IMR-90 (cell line): Measurements from ENCODE around the gene SLC31A2. TPM values are rescaled to one million over a fixed set of nuclear protein-coding genes. Genes with fewer than 3 reads are reported as not detected.

Experiments used
- ATAC-seq: fragments of 200-7000 bp; cut with Tn5 transposase; 2 replicates; pipeline ENCODE4 v1.9.1; 2020; ENCODE audit warnings: low read depth, mild to moderate bottlenecking, moderate library complexity
- BruUV-seq: library from RNA; stranded (reverse); fragments of 400-500 nt; replicated peaks from 2 replicates; lab custom pipeline; 2021; lab: Mats Ljungman, UMichigan
- CTCF ChIA-PET: fragments of 300-600 bp; formaldehyde crosslinking; extraction: SDS; loops from one replicate; lab custom pipeline; 2021; ENCODE audit warnings: antibody characterized with exemption; lab: Yijun Ruan, JAX
- POLR2A ChIA-PET: fragments of 300-600 bp; sonication (Branson Sonifier 250); formaldehyde crosslinking; loops from one replicate; lab custom pipeline; 2022; ENCODE audit warnings: antibody characterized with exemption; ENCODE audit not compliant: unreplicated experiment; lab: Charles Lee
- DNase-seq: peaks from one replicate; pipeline ENCODE4 v3.0.0; 2013
- H2AFZ ChIP-seq: replicated peaks from 2 replicates; pipeline ENCODE3; 2013; ENCODE audit warnings: low read length, mild to moderate bottlenecking; ENCODE audit not compliant: poor library complexity
- H2AK5ac ChIP-seq: 2 replicates; pipeline ENCODE4 v1.6.1; 2013; ENCODE audit warnings: low read depth, low read length, inconsistent platforms
- H2AK9ac ChIP-seq: replicated peaks from 2 replicates; pipeline ENCODE3; 2013; ENCODE audit warnings: mild to moderate bottlenecking, low read depth, low read length, moderate library complexity; ENCODE audit not compliant: poor library complexity
- H2BK120ac ChIP-seq: 2 replicates; pipeline ENCODE4 v1.6.1; 2013; ENCODE audit warnings: low read depth, low read length, inconsistent platforms
- H2BK15ac ChIP-seq: 3 replicates; pipeline ENCODE4 v1.6.1; 2013; ENCODE audit warnings: low read depth, low read length, inconsistent platforms
- H2BK20ac ChIP-seq: 2 replicates; pipeline ENCODE4 v1.6.1; 2013; ENCODE audit warnings: low read depth, mild to moderate bottlenecking, inconsistent platforms, low read length, moderate library complexity
- H2BK5ac ChIP-seq: 2 replicates; pipeline ENCODE4 v1.6.1; 2013; ENCODE audit warnings: mild to moderate bottlenecking, low read depth, low read length, inconsistent platforms; ENCODE audit not compliant: poor library complexity, severe bottlenecking
- H3K14ac ChIP-seq: replicated peaks from 2 replicates; pipeline ENCODE4 v1.6.1; 2013; ENCODE audit warnings: low read depth, low read length, inconsistent platforms
- H3K18ac ChIP-seq: 2 replicates; pipeline ENCODE4 v1.6.1; 2013; ENCODE audit warnings: low read depth, low read length, control low read depth
- H3K23ac ChIP-seq: 2 replicates; pipeline ENCODE4 v1.6.1; 2013; ENCODE audit warnings: low read depth, low read length, inconsistent platforms
- H3K27ac ChIP-seq: 2 replicates; pipeline ENCODE4 v1.5.1; 2013; ENCODE audit warnings: mild to moderate bottlenecking, control low read depth, low read length; ENCODE audit not compliant: insufficient read depth
- H3K27me3 ChIP-seq: 2 replicates; pipeline ENCODE4 v1.6.1; 2013; ENCODE audit warnings: low read length; ENCODE audit not compliant: control insufficient read depth, insufficient read depth
- H3K36me3 ChIP-seq: 2 replicates; pipeline ENCODE4 v1.6.1; 2013; ENCODE audit warnings: low read length, mixed read lengths; ENCODE audit not compliant: control insufficient read depth, insufficient read depth
- H3K4ac ChIP-seq: 2 replicates; pipeline ENCODE4 v1.6.1; 2013; ENCODE audit warnings: low read depth, low read length, inconsistent platforms
- H3K4me1 ChIP-seq: 2 replicates; pipeline ENCODE4 v1.6.1; 2013; ENCODE audit warnings: low read length, mixed read lengths; ENCODE audit not compliant: control insufficient read depth, insufficient read depth
- H3K4me2 ChIP-seq: 2 replicates; pipeline ENCODE4 v1.6.1; 2013; ENCODE audit warnings: low read depth, mild to moderate bottlenecking, control low read depth, low read length, moderate library complexity
- H3K4me3 ChIP-seq: 2 replicates; pipeline ENCODE4 v1.5.1; 2013; ENCODE audit warnings: low read depth, mild to moderate bottlenecking, control low read depth, low read length, moderate library complexity; ENCODE audit not compliant: insufficient read depth
- H3K56ac ChIP-seq: 2 replicates; pipeline ENCODE4 v1.6.1; 2013; ENCODE audit warnings: low read length, inconsistent platforms; ENCODE audit not compliant: insufficient read depth; ENCODE audit errors: extremely low read depth
- H3K79me1 ChIP-seq, 2 experiments: 2 replicates each; pipeline ENCODE4 v1.6.1; 2013; ENCODE audit warnings: low read length in 2 of 2, inconsistent platforms in 1 of 2, low read depth in 1 of 2
- H3K9ac ChIP-seq: 2 replicates; pipeline ENCODE4 v1.6.1; 2013; ENCODE audit warnings: low read depth, low read length, control low read depth
- H3K9me1 ChIP-seq: 2 replicates; pipeline ENCODE4 v1.6.1; 2013; ENCODE audit warnings: low read length, inconsistent platforms; ENCODE audit not compliant: insufficient read depth
- H3K9me3 ChIP-seq: 2 replicates; pipeline ENCODE4 v1.6.1; 2013; ENCODE audit warnings: low read length; ENCODE audit not compliant: control insufficient read depth, insufficient read depth
- H4K20me1 ChIP-seq: 2 replicates; pipeline ENCODE4 v1.6.1; 2013; ENCODE audit warnings: low read length, inconsistent platforms; ENCODE audit not compliant: insufficient read depth
- H4K5ac ChIP-seq: 2 replicates; pipeline ENCODE4 v1.6.1; 2013; ENCODE audit warnings: mild to moderate bottlenecking, low read depth, low read length, control low read depth
- H4K8ac ChIP-seq, 2 experiments: 2 replicates each; pipeline ENCODE4 v1.6.1; 2013; ENCODE audit warnings: low read depth in 2 of 2, low read length in 2 of 2, control low read depth in 1 of 2, inconsistent platforms in 1 of 2
- H4K91ac ChIP-seq: 2 replicates; pipeline ENCODE4 v1.6.1; 2013; ENCODE audit warnings: low read depth, low read length, inconsistent platforms; ENCODE audit not compliant: insufficient read depth
- BHLHE40 ChIP-seq: fragments of 150-350 bp; IDR thresholded peaks from 2 replicates; pipeline ENCODE4 v1.6.1; 2016; ENCODE audit warnings: mild to moderate bottlenecking, low read depth, low read length
- CEBPB ChIP-seq: IDR thresholded peaks from 2 replicates; pipeline ENCODE4 v1.6.1; 2012; ENCODE audit warnings: low read depth, low read length, improper control_type of control experiment
- CHD1 ChIP-seq: IDR thresholded peaks from 2 replicates; pipeline ENCODE4 v1.6.1; 2012; ENCODE audit warnings: low read depth, low read length, improper control_type of control experiment
- FOS ChIP-seq: fragments of 150-350 bp; IDR thresholded peaks from 2 replicates; pipeline ENCODE4 v1.6.1; 2016; ENCODE audit warnings: low read depth, low read length
- MAFK ChIP-seq: IDR thresholded peaks from 2 replicates; pipeline ENCODE4 v1.6.1; 2012; ENCODE audit warnings: low read depth, low read length, improper control_type of control experiment
- MAZ ChIP-seq: IDR thresholded peaks from 2 replicates; pipeline ENCODE4 v1.6.1; 2012; ENCODE audit warnings: low read depth, mild to moderate bottlenecking, low read length, improper control_type of control experiment, moderate library complexity, borderline replicate concordance
- MXI1 ChIP-seq: IDR thresholded peaks from 2 replicates; pipeline ENCODE4 v1.6.1; 2012; ENCODE audit warnings: low read depth, mild to moderate bottlenecking, low read length, moderate library complexity, borderline replicate concordance
- NFE2L2 ChIP-seq: fragments of 150-350 bp; IDR thresholded peaks from 2 replicates; pipeline ENCODE4 v1.6.1; 2016; ENCODE audit warnings: low read depth, mild to moderate bottlenecking, low read length
- POLR2A ChIP-seq: IDR thresholded peaks from 2 replicates; pipeline ENCODE4 v1.6.1; 2012; ENCODE audit warnings: mild to moderate bottlenecking, low read depth, low read length
- RAD21 ChIP-seq: IDR thresholded peaks from 2 replicates; pipeline ENCODE4 v1.6.1; 2012; ENCODE audit warnings: low read length, improper control_type of control experiment
- RCOR1 ChIP-seq: IDR thresholded peaks from 2 replicates; pipeline ENCODE4 v1.6.1; 2012; ENCODE audit warnings: mild to moderate bottlenecking, low read length, improper control_type of control experiment; ENCODE audit not compliant: insufficient replicate concordance
- RFX5 ChIP-seq: IDR thresholded peaks from 2 replicates; pipeline ENCODE4 v1.8.0; 2012; ENCODE audit warnings: low read depth, mild to moderate bottlenecking, low read length, moderate library complexity
- SMC3 ChIP-seq: fragments of 150-350 bp; IDR thresholded peaks from 2 replicates; pipeline ENCODE4 v1.6.1; 2016; ENCODE audit warnings: low read depth, mild to moderate bottlenecking, antibody characterized with exemption, low read length, moderate library complexity
- WGBS, 2 experiments: methylation state at CpG; one replicate each; pipeline versions ENCODE4 v1.1.5 to v1.1.7; 2013; ENCODE audit warnings: missing lambda C conversion rate in 2 of 2; ENCODE audit not compliant: insufficient read length in 1 of 2; ENCODE audit errors: extremely low coverage in 2 of 2; 5-methylcytosine and 5-hydroxymethylcytosine counted together
- dilution Hi-C: fragments of 300-500 bp; cut with HindIII; formaldehyde crosslinking; loops from one replicate; pipeline ENCODE4 v1.14.3; 2018; ENCODE audit warnings: low sequenced_read_pairs; ENCODE audit not compliant: unreplicated experiment
- in situ Hi-C: fragments of 300-500 bp; cut with MboI; formaldehyde crosslinking; loops from 3 replicates; pipeline ENCODE4 v1.14.3; 2019; ENCODE audit warnings: low sequenced_read_pairs, inconsistent platforms, mixed read lengths
- intact Hi-C: fragments of 100-400 bp; cut with micrococcal nuclease; formaldehyde crosslinking; loops from 2 replicates; pipeline ENCODE4 v1.10.0; 2022
- polyA plus RNA-seq, 3 experiments: library from polyadenylated mRNA; depleted of rRNA; stranded (reverse); fragments of >200 nt; gene quantifications; 2 replicates each; pipeline ENCODE4 v1.2.3, GENCODE V29; 2012; ENCODE audit warnings: low replicate concordance in 1 of 3
- total RNA-seq: library from RNA; depleted of rRNA; stranded (reverse); fragments of >200 nt; gene quantifications from 2 replicates; pipeline ENCODE4 v1.2.3, GENCODE V29; 2012
- TF ChIP-seq, protein P1 (sequence below): fragments of 150-350 bp; IDR thresholded peaks from 2 replicates; pipeline ENCODE4 v1.6.1; 2016; ENCODE audit warnings: low read depth, mild to moderate bottlenecking, low read length, moderate library complexity, borderline replicate concordance
- TF ChIP-seq, protein P2 (sequence below): conservative IDR thresholded peaks from 2 replicates; pipeline ENCODE4 v1.5.1; 2012; ENCODE audit warnings: mild to moderate bottlenecking, low read depth, low read length, improper control_type of control experiment
- TF ChIP-seq, protein P3 (sequence below): fragments of 150-350 bp; IDR thresholded peaks from 2 replicates; pipeline ENCODE4 v1.6.1; 2017; ENCODE audit warnings: mild to moderate bottlenecking, antibody characterized with exemption, low read length, low read depth

The SLC31A2 gene
- total and polyA plus RNA-seq, 2 of the 4 experiments (the other 2 are of a cell fraction), result 5.1 to 7.2 TPM

DNA sequence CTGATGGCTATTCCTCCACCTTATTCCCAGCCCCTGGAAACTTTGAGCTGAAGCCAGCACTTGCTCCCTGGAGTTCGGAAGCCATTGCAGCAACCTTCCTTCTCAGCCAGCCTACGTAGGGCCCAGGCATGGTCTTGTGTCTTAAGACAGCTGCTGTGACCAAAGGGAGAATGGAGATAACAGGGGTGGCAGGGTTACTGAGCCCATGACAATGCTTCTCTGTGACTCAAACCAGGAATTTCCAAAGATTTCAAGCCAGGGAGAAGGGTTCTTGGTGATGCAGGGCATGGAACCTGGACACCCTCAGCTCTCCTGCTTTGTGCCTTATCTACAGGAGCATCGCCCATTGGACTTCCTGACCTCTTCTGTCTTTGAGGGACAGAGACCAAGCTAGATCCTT, 12.2 kb downstream of the SLC31A2 start:
- ATAC-seq, result no peak
- Histone ChIP-seq H4K8ac (no peak overlapping the region), H3K36me3 (peaks cover 49% of the 10 kb centered on the region), H3K4me1 (peaks cover 5% of the 10 kb centered on the region), H2AFZ (no peak overlapping the region), H3K27ac (no peak overlapping the region), H3K4me2 (no peak overlapping the region), H3K18ac (no peak overlapping the region), H4K20me1 (peaks cover 7% of the 10 kb centered on the region; the same call in 1 of the 2 replicates), H2BK120ac (no peak overlapping the region), H3K23ac (no peak overlapping the region), H3K79me1 (peaks cover 0 to 6% of the 10 kb centered on the region in 2 experiments; a peak in 2 of 4 replicates), H2BK20ac (no peak overlapping the region), H3K4me3 (no peak overlapping the region), H4K5ac (no peak overlapping the region), H2BK5ac (no peak overlapping the region), H2AK9ac (no peak overlapping the region), H3K4ac (no peak overlapping the region), H2AK5ac (no peak overlapping the region), H2BK15ac (no peak overlapping the region), H3K56ac (no peak overlapping the region), H4K91ac (no peak overlapping the region), H3K9me3 (no peaks in the 10 kb centered on the region), H3K27me3 (no peaks in the 10 kb centered on the region), H3K9me1 (peaks cover 22% of the 10 kb centered on the region), H3K9ac (no peak overlapping the region), H3K14ac (no peak overlapping the region)
- POLR2A ChIA-PET, result no interaction called here
- dilution Hi-C loops (no loop called here), in situ Hi-C loops (no loop called here), intact Hi-C loops (no loop called here)
- WGBS, 2 experiments, result 100% methylated on average over 1 of the region's 3 CpGs; no CpG with 5 or more reads in 1 of the 2 experiments
- no peak for DNase-seq
- no peak for TF ChIP-seq NFE2L2
- TF ChIP-seq, protein P1, sequence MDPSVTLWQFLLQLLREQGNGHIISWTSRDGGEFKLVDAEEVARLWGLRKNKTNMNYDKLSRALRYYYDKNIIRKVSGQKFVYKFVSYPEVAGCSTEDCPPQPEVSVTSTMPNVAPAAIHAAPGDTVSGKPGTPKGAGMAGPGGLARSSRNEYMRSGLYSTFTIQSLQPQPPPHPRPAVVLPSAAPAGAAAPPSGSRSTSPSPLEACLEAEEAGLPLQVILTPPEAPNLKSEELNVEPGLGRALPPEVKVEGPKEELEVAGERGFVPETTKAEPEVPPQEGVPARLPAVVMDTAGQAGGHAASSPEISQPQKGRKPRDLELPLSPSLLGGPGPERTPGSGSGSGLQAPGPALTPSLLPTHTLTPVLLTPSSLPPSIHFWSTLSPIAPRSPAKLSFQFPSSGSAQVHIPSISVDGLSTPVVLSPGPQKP, result no peak
- TF ChIP-seq RFX5, result no peak
- TF ChIP-seq CHD1, result no peak
- TF ChIP-seq MXI1, result no peak
- TF ChIP-seq SMC3, result no peak
- TF ChIP-seq CEBPB, result no peak
- no peak for TF ChIP-seq MAFK
- TF ChIP-seq RAD21, result no peak
- TF ChIP-seq FOS, result no peak
- no peak for TF ChIP-seq POLR2A
- TF ChIP-seq, protein P2, sequence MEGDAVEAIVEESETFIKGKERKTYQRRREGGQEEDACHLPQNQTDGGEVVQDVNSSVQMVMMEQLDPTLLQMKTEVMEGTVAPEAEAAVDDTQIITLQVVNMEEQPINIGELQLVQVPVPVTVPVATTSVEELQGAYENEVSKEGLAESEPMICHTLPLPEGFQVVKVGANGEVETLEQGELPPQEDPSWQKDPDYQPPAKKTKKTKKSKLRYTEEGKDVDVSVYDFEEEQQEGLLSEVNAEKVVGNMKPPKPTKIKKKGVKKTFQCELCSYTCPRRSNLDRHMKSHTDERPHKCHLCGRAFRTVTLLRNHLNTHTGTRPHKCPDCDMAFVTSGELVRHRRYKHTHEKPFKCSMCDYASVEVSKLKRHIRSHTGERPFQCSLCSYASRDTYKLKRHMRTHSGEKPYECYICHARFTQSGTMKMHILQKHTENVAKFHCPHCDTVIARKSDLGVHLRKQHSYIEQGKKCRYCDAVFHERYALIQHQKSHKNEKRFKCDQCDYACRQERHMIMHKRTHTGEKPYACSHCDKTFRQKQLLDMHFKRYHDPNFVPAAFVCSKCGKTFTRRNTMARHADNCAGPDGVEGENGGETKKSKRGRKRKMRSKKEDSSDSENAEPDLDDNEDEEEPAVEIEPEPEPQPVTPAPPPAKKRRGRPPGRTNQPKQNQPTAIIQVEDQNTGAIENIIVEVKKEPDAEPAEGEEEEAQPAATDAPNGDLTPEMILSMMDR, result no peak
- no peak for TF ChIP-seq MAZ
- no peak for TF ChIP-seq RCOR1
- TF ChIP-seq, protein P3, sequence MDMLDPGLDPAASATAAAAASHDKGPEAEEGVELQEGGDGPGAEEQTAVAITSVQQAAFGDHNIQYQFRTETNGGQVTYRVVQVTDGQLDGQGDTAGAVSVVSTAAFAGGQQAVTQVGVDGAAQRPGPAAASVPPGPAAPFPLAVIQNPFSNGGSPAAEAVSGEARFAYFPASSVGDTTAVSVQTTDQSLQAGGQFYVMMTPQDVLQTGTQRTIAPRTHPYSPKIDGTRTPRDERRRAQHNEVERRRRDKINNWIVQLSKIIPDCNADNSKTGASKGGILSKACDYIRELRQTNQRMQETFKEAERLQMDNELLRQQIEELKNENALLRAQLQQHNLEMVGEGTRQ, result no peak
- no peak for TF ChIP-seq BHLHE40
- CTCF ChIA-PET, result no interaction called here
- no TSS peak for BruUV-seq
